SK-N-MC (cell line): ENCODE results near the gene ABI2.

ENCODE experiments used
- EZH2 ChIP-seq: fragments of 200-600 bp; sonication (generic); IDR thresholded peaks from one replicate; pipeline ENCODE4 v1.6.1; 2017; ENCODE audit warnings: antibody characterized with exemption
- POLR2AphosphoS5 ChIP-seq: IDR thresholded peaks from 2 replicates; pipeline ENCODE4 v1.6.1; 2012; ENCODE audit warnings: mild to moderate bottlenecking, low read depth, low read length, borderline replicate concordance

DNA sequence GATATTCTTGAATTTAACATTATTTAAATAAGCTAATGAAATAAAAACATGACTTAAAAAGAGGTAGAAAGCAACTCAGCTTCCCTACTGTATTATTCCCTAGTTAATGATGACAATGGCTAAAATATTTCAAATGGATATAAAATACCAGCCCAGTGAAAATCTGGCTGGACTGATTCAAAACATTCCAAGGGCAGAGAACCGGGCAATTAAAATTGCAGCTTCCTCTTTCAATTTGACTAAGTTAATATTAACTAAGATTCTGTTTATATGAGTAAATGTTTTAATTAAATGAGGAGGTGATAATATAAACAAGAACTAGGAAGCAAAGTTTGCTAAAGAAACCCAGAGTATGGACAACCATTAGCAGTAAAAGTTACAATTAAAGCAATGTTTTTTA is 141.4 kb downstream of the ABI2 start:
- no peak for TF ChIP-seq EZH2
- no peak for TF ChIP-seq POLR2AphosphoS5
